Left lung (tissue), 10 donors: ENCODE measurements around the gene ANKRD39. TPM values are rescaled to one million over a fixed set of nuclear protein-coding genes. Genes with fewer than 3 reads are reported as not detected.

ENCODE experiments used
- ATAC-seq: fragments of 200-7000 bp; cut with Tn5 transposase; one replicate; pipeline ENCODE4 v1.9.1; 2020; ENCODE audit warnings: moderate library complexity
- DNase-seq, 4 donors: peaks; one replicate each; pipeline ENCODE4 v3.0.0-alpha.2; 2013 to 2020
- H3K27ac ChIP-seq, 2 donors: fragments of 200-600 bp; sonication (generic) in 1 of 2; one replicate each; pipeline versions ENCODE4 v1.5.0 to v1.8.0; 2020 to 2021
- H3K27me3 ChIP-seq, 2 donors: fragments of 200-600 bp; sonication (generic) in 1 of 2; one replicate each; pipeline versions ENCODE4 v1.5.0 to v1.8.0; 2020 to 2021
- H3K36me3 ChIP-seq, 2 donors: fragments of 200-600 bp; sonication (generic) in 1 of 2; one replicate each; pipeline versions ENCODE4 v1.5.0 to v1.8.0; 2020 to 2021
- H3K4me1 ChIP-seq, 2 donors: fragments of 200-600 bp; one replicate each; pipeline ENCODE4 v1.8.0; 2021
- H3K4me3 ChIP-seq, 2 donors: fragments of 200-600 bp; sonication (generic) in 1 of 2; one replicate each; pipeline versions ENCODE4 v1.5.0 to v1.8.0; 2020 to 2021; ENCODE audit warnings: mild to moderate bottlenecking in 1 of 2
- H3K9me3 ChIP-seq, 2 donors: fragments of 200-600 bp; sonication (generic) in 1 of 2; one replicate each; pipeline versions ENCODE4 v1.5.0 to v1.8.0; 2020 to 2021
- CTCF ChIP-seq, 2 donors: fragments of 200-600 bp; sonication (generic) in 1 of 2; IDR thresholded peaks; one replicate each; pipeline versions ENCODE4 v1.5.0 to v1.8.0; 2021; ENCODE audit warnings: antibody characterized with exemption in 2 of 2
- intact Hi-C, 2 donors: fragments of 100-400 bp; cut with DNase I; formaldehyde crosslinking; loops; one replicate each; pipeline versions ENCODE4 v1.11.2 to v1.14.2; 2022
- polyA plus RNA-seq, 6 donors: library from polyadenylated mRNA; unstranded; fragments of 120-200 nt; gene quantifications; one replicate each; pipeline ENCODE4 v1.2.1, GENCODE V29; 2013; ENCODE audit not compliant: insufficient read length in 6 of 6
- total RNA-seq, 2 donors: library from RNA; stranded (reverse); fragmentation: NEBNext Ultra II Directional; extraction: Animal tissue kit (Norgen Biotek cat#: 25700); gene quantifications; one replicate each; pipeline ENCODE4 v1.2.1, GENCODE V29; 2021
- donor health status: DM: no; HTN: yes; CAD: no.
- donor health status: DM: no; HTN: no; CAD: no.

Gene ANKRD39
- total and polyA plus RNA-seq, 8 donors: 7.9 to 11.9 (median 10.4) TPM

- DNase-seq (no peak), ATAC-seq (no peak)
- H3K4me3 ChIP-seq: peak overlapping the region; percentile 88 to 96
- no peak for TF ChIP-seq CTCF (IDR thresholded peaks at IDR 0.05)
- peaks cover 19 to 69% of the 10 kb centered on the region in 2 donors for H3K4me1 ChIP-seq
- H3K27me3 ChIP-seq: peaks cover 0 to 61% of the 10 kb centered on the region in 2 donors
- intact Hi-C loops: no loop called here
- no peaks in the 10 kb centered on the region for H3K9me3 ChIP-seq
- peak overlapping the region; percentile 89 to 95 for H3K27ac ChIP-seq
- peaks cover 0 to 34% of the 10 kb centered on the region in 2 donors for H3K36me3 ChIP-seq
Observed at GRCh38 chr2:96866986-96867755, 9.4 kb upstream of the ANKRD39 start.

GRCh38 chr2:96866586-96866985 lies 8.8 kb upstream of the ANKRD39 start:
- Histone ChIP-seq H3K4me1 (peaks cover 19 to 75% of the 10 kb centered on the region in 2 donors), H3K27ac (peak overlapping the region in 1 of 2 donors; percentile 89), H3K9me3 (no peaks in the 10 kb centered on the region), H3K36me3 (peaks cover 0 to 40% of the 10 kb centered on the region in 2 donors), H3K27me3 (peaks cover 0 to 55% of the 10 kb centered on the region in 2 donors), H3K4me3 (peak overlapping the region in 1 of 2 donors; percentile 88)
- intact Hi-C loops: no loop called here
- ATAC-seq (no peak), DNase-seq (no peak)
- no peak for TF ChIP-seq CTCF (IDR thresholded peaks at IDR 0.05)

- Histone ChIP-seq H3K4me3 (peak overlapping the region in 1 of 2 donors; percentile 88), H3K4me1 (peaks cover 19 to 75% of the 10 kb centered on the region in 2 donors), H3K27me3 (peaks cover 0 to 51% of the 10 kb centered on the region in 2 donors), H3K9me3 (no peaks in the 10 kb centered on the region), H3K27ac (peak overlapping the region in 1 of 2 donors; percentile 89), H3K36me3 (peaks cover 0 to 44% of the 10 kb centered on the region in 2 donors)
- ATAC-seq: no peak
- no peak for TF ChIP-seq CTCF (IDR thresholded peaks at IDR 0.05)
- intact Hi-C loops: no loop called here
- no peak for DNase-seq
Observed at GRCh38 chr2:96866149-96866548, 8.3 kb upstream of the ANKRD39 start.

GRCh38 chr2:96865654-96866053 lies 7.8 kb upstream of the ANKRD39 start:
- TF ChIP-seq CTCF (IDR thresholded peaks at IDR 0.05): no peak
- DNase-seq: peak in 1 of 4 donors; percentile 40
- no peak for ATAC-seq
- Histone ChIP-seq H3K9me3 (no peaks in the 10 kb centered on the region), H3K4me1 (peaks cover 14 to 74% of the 10 kb centered on the region in 2 donors), H3K4me3 (no peak overlapping the region), H3K27ac (no peak overlapping the region), H3K36me3 (peaks cover 0 to 49% of the 10 kb centered on the region in 2 donors), H3K27me3 (peaks cover 0 to 46% of the 10 kb centered on the region in 2 donors)
- intact Hi-C loops: no loop called here

- Histone ChIP-seq H3K4me3 (no peak overlapping the region), H3K27me3 (peaks cover 0 to 35% of the 10 kb centered on the region in 2 donors), H3K4me1 (peaks cover 12 to 75% of the 10 kb centered on the region in 2 donors), H3K36me3 (peaks cover 0 to 56% of the 10 kb centered on the region in 2 donors), H3K27ac (no peak overlapping the region), H3K9me3 (no peaks in the 10 kb centered on the region)
- intact Hi-C loops: loop anchor here in 1 of 2 donors (5.0 kb wide), 1 partner anchor 88 kb away; no protein-coding TSS in a partner anchor
- DNase-seq (no peak), ATAC-seq (peak; percentile 6)
- no peak for TF ChIP-seq CTCF (IDR thresholded peaks at IDR 0.05)
Observed at GRCh38 chr2:96864343-96865091, 6.7 kb upstream of the ANKRD39 start.
